SK-N-SH (cell line): ENCODE data around the gene RBM42. TPM values are rescaled to one million over a fixed set of nuclear protein-coding genes. Genes with fewer than 3 reads are reported as not detected.

Experiments
- CTCF ChIA-PET: fragments of 300-600, 350-600 bp; formaldehyde crosslinking; extraction: SDS; loops from one replicate; lab custom pipeline; 2021; lab: Yijun Ruan, JAX
- POLR2A ChIA-PET: fragments of 350-600 bp; sonication (Branson Sonifier 250); formaldehyde crosslinking; extraction: SDS; loops from one replicate; lab custom pipeline; 2020; ENCODE audit warnings: antibody characterized with exemption, inconsistent platforms; lab: Yijun Ruan, JAX
- DNase-seq: peaks from one replicate; pipeline ENCODE4 v3.0.0; 2012
- H2AFZ ChIP-seq: fragments of 200-600 bp; sonication (generic); 2 replicates; pipeline ENCODE4 v1.8.1; 2016; ENCODE audit warnings: antibody characterized with exemption, mild to moderate bottlenecking, low read depth
- H3F3A ChIP-seq: fragments of 200-600 bp; sonication (generic); replicated peaks from 2 replicates; pipeline ENCODE3; 2016; ENCODE audit warnings: antibody characterized with exemption, mild to moderate bottlenecking; ENCODE audit not compliant: insufficient read depth
- H3K27ac ChIP-seq, 2 experiments: fragments of 200-500 bp in 1 of 2; fragments of 200-600 bp in 1 of 2; sonication (Bioruptor generic) in 1 of 2; sonication (generic), shearing (Covaris generic) in 1 of 2; 2 replicates each; pipeline versions ENCODE4 v1.5.1 to v1.6.1; 2014 to 2016; ENCODE audit warnings: low read depth in 2 of 2, inconsistent platforms in 1 of 2, low read length in 1 of 2, mild to moderate bottlenecking in 1 of 2, mixed read lengths in 1 of 2
- H3K27me3 ChIP-seq: fragments of 200-600 bp; sonication (generic), shearing (Covaris generic); 2 replicates; pipeline ENCODE4 v1.6.1; 2016; ENCODE audit warnings: mixed run types; ENCODE audit not compliant: insufficient read depth
- H3K36me3 ChIP-seq, 2 experiments: fragments of 200-500 bp in 1 of 2; fragments of 200-600 bp in 1 of 2; sonication (Bioruptor generic) in 1 of 2; sonication (generic) in 1 of 2; replicated peaks in 1 of 2; 2 replicates each; pipeline versions ENCODE3 to v1.5.1; 2014 to 2016; ENCODE audit warnings: low read length in 1 of 2, mild to moderate bottlenecking in 1 of 2; ENCODE audit not compliant: insufficient read depth in 2 of 2, control insufficient read depth in 1 of 2
- H3K4me1 ChIP-seq, 2 experiments: fragments of 200-500 bp in 1 of 2; fragments of 200-600 bp in 1 of 2; sonication (Bioruptor generic) in 1 of 2; sonication (generic), shearing (Covaris generic) in 1 of 2; 2 replicates each; pipeline versions ENCODE4 v1.5.1 to v1.6.1; 2014 to 2016; ENCODE audit warnings: low read depth in 1 of 2, low read length in 1 of 2, mixed run types in 1 of 2; ENCODE audit not compliant: insufficient read depth in 2 of 2, control insufficient read depth in 1 of 2
- H3K4me2 ChIP-seq: fragments of 200-600 bp; sonication (generic), shearing (Covaris generic); 2 replicates; pipeline ENCODE4 v1.6.1; 2017; ENCODE audit warnings: mixed run types
- H3K4me3 ChIP-seq, 2 experiments: fragments of 200-500 bp in 1 of 2; fragments of 200-600 bp in 1 of 2; sonication (Bioruptor generic) in 1 of 2; sonication (generic), shearing (Covaris generic) in 1 of 2; 2 replicates each; pipeline versions ENCODE4 v1.5.1 to v1.8.1; 2014 to 2016; ENCODE audit warnings: low read depth in 2 of 2, inconsistent platforms in 1 of 2, low read length in 1 of 2, mild to moderate bottlenecking in 1 of 2, mixed read lengths in 1 of 2, moderate library complexity in 1 of 2
- H3K79me2 ChIP-seq: fragments of 200-600 bp; sonication (generic); 2 replicates; pipeline ENCODE4 v1.8.1; 2017; ENCODE audit warnings: mild to moderate bottlenecking; ENCODE audit not compliant: insufficient read depth
- H3K9ac ChIP-seq: fragments of 200-600 bp; sonication (generic); 2 replicates; pipeline ENCODE4 v1.6.1; 2017; ENCODE audit warnings: mixed run types
- H3K9me2 ChIP-seq: fragments of 200-600 bp; sonication (generic); 2 replicates; pipeline ENCODE4 v1.6.1; 2017; ENCODE audit warnings: mixed run types
- H3K9me3 ChIP-seq: fragments of 200-600 bp; sonication (generic); 2 replicates; pipeline ENCODE4 v1.6.1; 2017; ENCODE audit warnings: mixed run types, mild to moderate bottlenecking, moderate library complexity
- H4K20me1 ChIP-seq: fragments of 200-600 bp; sonication (generic); 2 replicates; pipeline ENCODE4 v1.6.1; 2017; ENCODE audit warnings: mild to moderate bottlenecking, mixed run types; ENCODE audit not compliant: insufficient read depth
- CHD2 ChIP-seq: fragments of 150-350 bp; IDR thresholded peaks from 2 replicates; pipeline ENCODE4 v1.6.1; 2018; ENCODE audit warnings: low read length; ENCODE audit not compliant: partially characterized antibody
- CTCF ChIP-seq: fragments of 200-600 bp; sonication (generic); IDR thresholded peaks from 2 replicates; pipeline ENCODE4 v1.6.1; 2017; ENCODE audit warnings: antibody characterized with exemption, mild to moderate bottlenecking, moderate library complexity
- FOXJ3 ChIP-seq: sonication (generic); formaldehyde crosslinking; IDR thresholded peaks from 2 replicates; pipeline ENCODE4 v1.5.1; 2020; ENCODE audit warnings: mild to moderate bottlenecking, missing genetic modification reagents
- FOXM1 ChIP-seq: IDR thresholded peaks from 2 replicates; pipeline ENCODE4 v1.4.0; 2012; ENCODE audit warnings: low read depth, mild to moderate bottlenecking
- GABPA ChIP-seq: IDR thresholded peaks from 2 replicates; pipeline ENCODE4 v1.4.0; 2012; ENCODE audit warnings: low read depth, mild to moderate bottlenecking
- MAX ChIP-seq: IDR thresholded peaks from 2 replicates; pipeline ENCODE4 v1.4.0; 2012; ENCODE audit warnings: low read depth
- MXI1 ChIP-seq: IDR thresholded peaks from 2 replicates; pipeline ENCODE4 v1.6.1; 2012; ENCODE audit warnings: mild to moderate bottlenecking, low read depth, low read length, improper control_type of control experiment
- NFIC ChIP-seq: IDR thresholded peaks from 2 replicates; pipeline ENCODE4 v1.4.0; 2012; ENCODE audit warnings: borderline replicate concordance
- NRF1 ChIP-seq: IDR thresholded peaks from 2 replicates; pipeline ENCODE4 v1.6.1; 2012; ENCODE audit warnings: low read depth, mild to moderate bottlenecking, low read length
- PBX3 ChIP-seq: IDR thresholded peaks from 2 replicates; pipeline ENCODE4; 2012
- POLR2AphosphoS5 ChIP-seq: IDR thresholded peaks from 2 replicates; pipeline ENCODE4 v1.6.1; 2012; ENCODE audit warnings: low read depth, low read length
- RAD21 ChIP-seq: IDR thresholded peaks from 2 replicates; pipeline ENCODE4 v1.6.1; 2012; ENCODE audit warnings: mild to moderate bottlenecking, low read length
- REST ChIP-seq: IDR thresholded peaks from 2 replicates; pipeline ENCODE4 v1.6.1; 2012; ENCODE audit warnings: mild to moderate bottlenecking, low read depth, low read length, moderate library complexity
- RFX5 ChIP-seq: IDR thresholded peaks from 2 replicates; pipeline ENCODE4 v1.6.1; 2012; ENCODE audit warnings: mild to moderate bottlenecking, improper control_type of control experiment, low read length
- RXRA ChIP-seq: IDR thresholded peaks from 2 replicates; pipeline ENCODE4 v1.4.0; 2012; ENCODE audit warnings: low read depth, mild to moderate bottlenecking, borderline replicate concordance
- TEAD4 ChIP-seq: IDR thresholded peaks from 2 replicates; pipeline ENCODE4 v1.4.0; 2012; ENCODE audit warnings: mild to moderate bottlenecking, borderline replicate concordance; ENCODE audit not compliant: insufficient read depth
- YY1 ChIP-seq: IDR thresholded peaks from 2 replicates; pipeline ENCODE4 v1.4.0; 2012; ENCODE audit warnings: low read depth, mild to moderate bottlenecking
- ZBTB33 ChIP-seq: IDR thresholded peaks from 2 replicates; pipeline ENCODE4 v1.4.0; 2012; ENCODE audit warnings: low read depth, borderline replicate concordance
- WGBS: methylation state at CpG from one replicate; pipeline ENCODE4 v1.1.6; 2017; ENCODE audit warnings: low lambda C conversion rate; 5-methylcytosine and 5-hydroxymethylcytosine counted together
- polyA plus RNA-seq, 3 experiments: library from polyadenylated mRNA; depleted of rRNA; stranded (reverse); fragments of >200 nt; gene quantifications; 2 replicates each; pipeline ENCODE4 v1.2.3, GENCODE V29; 2012

Gene RBM42
- polyA plus RNA-seq, 1 of the 3 experiments (the other 2 are of a cell fraction): 69.9 TPM

- WGBS: 23% methylated on average over 3 of the region's 3 CpGs
- H3F3A ChIP-seq: no peaks in the 10 kb centered on the region
- no peak overlapping the region for H3K4me2 ChIP-seq
- no peak overlapping the region for H3K4me3 ChIP-seq
- no peaks in the 10 kb centered on the region; a peak in 1 of 4 replicates for H3K4me1 ChIP-seq
- H3K27ac ChIP-seq: no peak overlapping the region
- no peaks in the 10 kb centered on the region for H4K20me1 ChIP-seq
- ChIA-PET CTCF (interaction anchor here (2.7 kb wide), 1 partner anchor 21 kb away, joined by 10 read pairs; no protein-coding TSS in a partner anchor), POLR2A (no interaction called here)
- H3K9ac ChIP-seq: no peak overlapping the region
- peaks cover 47% of the 10 kb centered on the region; the same call in 1 of the 2 replicates for H3K27me3 ChIP-seq
- no peak overlapping the region for H2AFZ ChIP-seq
- H3K36me3 ChIP-seq: no peaks in the 10 kb centered on the region
- TF ChIP-seq RAD21: no peak
- no peak for TF ChIP-seq YY1
- TF ChIP-seq FOXJ3 (CRISPR knock-in tag): no peak
- no peak for TF ChIP-seq RXRA
- TF ChIP-seq MXI1: no peak
- no peak for TF ChIP-seq ZBTB33
- TF ChIP-seq CHD2: no peak
- TF ChIP-seq NFIC: no peak
- TF ChIP-seq REST: no peak
- TF ChIP-seq NRF1: no peak
- no peak for TF ChIP-seq GABPA
- TF ChIP-seq MAX: no peak
- TF ChIP-seq RFX5: no peak
- no peak for TF ChIP-seq POLR2AphosphoS5
- TF ChIP-seq PBX3: no peak
- TF ChIP-seq FOXM1: no peak
- no peak for TF ChIP-seq TEAD4
- TF ChIP-seq CTCF: no peak
- H3K9me3 ChIP-seq: no peaks in the 10 kb centered on the region
- no peak for DNase-seq
- H3K9me2 ChIP-seq: no peaks in the 10 kb centered on the region
- no peaks in the 10 kb centered on the region for H3K79me2 ChIP-seq
Measured at GRCh38 chr19:35671818-35672217, 43.0 kb downstream of the RBM42 start.
